Muscle layer of colon (tissue), 2 donors: ENCODE measurements around the gene CCNA1.

Experiments used
- H3K27ac ChIP-seq: one replicate; pipeline ENCODE4 v1.7.0; 2013; ENCODE audit warnings: low read depth, mild to moderate bottlenecking, low read length, moderate library complexity
- H3K27me3 ChIP-seq, 2 donors: one replicate each; pipeline ENCODE4 v1.7.0; 2013; ENCODE audit warnings: low read length in 2 of 2, mild to moderate bottlenecking in 2 of 2; ENCODE audit not compliant: insufficient read depth in 2 of 2, control insufficient read depth in 1 of 2
- H3K36me3 ChIP-seq: one replicate; pipeline ENCODE4 v1.7.0; 2013; ENCODE audit warnings: mild to moderate bottlenecking, low read length; ENCODE audit not compliant: insufficient read depth
- H3K4me1 ChIP-seq: one replicate; pipeline ENCODE4 v1.7.0; 2013; ENCODE audit warnings: mild to moderate bottlenecking, low read length; ENCODE audit not compliant: insufficient read depth
- H3K4me3 ChIP-seq, 2 donors: one replicate each; pipeline ENCODE4 v1.7.0; 2013; ENCODE audit warnings: low read length in 2 of 2, low read depth in 1 of 2, mild to moderate bottlenecking in 1 of 2, moderate library complexity in 1 of 2
- H3K9ac ChIP-seq: one replicate; pipeline ENCODE4 v1.7.0; 2013; ENCODE audit warnings: low read length
- H3K9me3 ChIP-seq: one replicate; pipeline ENCODE4 v1.7.0; 2013; ENCODE audit warnings: mild to moderate bottlenecking, low read length
- donor health status: abdominal sarcoma.
- donor health status: Adenocarcinoma of cecum.

The CCNA1 gene

DNA sequence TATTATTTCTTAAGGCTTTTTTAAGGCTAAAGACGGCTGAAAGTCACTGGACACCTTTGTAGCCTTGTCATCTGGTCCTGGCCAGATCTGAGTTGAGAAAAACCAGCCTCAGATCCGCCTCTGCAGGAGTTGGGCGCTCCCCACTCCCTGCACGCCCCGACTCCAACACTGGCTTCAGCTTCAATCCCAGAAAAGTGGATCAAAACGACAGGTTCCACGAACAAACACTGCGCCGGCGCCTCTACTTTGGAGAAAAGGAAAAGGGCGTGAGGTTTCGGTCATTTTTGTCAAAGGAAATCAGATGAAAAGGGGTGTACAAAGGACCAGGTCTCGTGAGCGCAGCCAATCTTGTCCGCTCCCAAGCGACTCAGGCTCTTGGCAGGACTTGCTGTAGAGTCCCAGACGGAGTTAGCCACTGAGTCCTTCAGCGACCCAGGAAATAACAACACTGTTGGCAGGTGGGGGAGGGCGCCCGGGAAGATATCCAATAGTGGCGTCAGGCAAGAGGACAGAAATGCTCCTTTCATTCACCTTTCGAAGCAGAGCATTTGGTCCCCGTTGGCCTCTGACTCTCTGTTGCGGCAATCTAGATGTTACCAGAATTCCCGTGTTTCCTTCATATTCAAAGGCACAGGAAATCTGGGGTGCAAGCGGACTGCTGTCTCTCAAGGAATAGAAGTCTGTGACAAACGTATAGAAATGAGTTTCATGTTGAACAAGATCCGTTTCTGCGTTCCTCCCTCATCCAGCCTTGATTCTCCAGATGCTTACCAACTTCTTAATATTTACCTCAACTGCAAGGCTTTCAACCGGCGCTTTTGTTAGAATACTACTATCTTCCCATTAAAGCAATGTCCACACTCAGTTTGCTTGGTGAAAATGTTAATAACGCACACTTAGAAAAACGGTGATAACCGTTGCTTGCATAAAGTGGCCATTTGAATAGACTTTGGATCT, 1.8 kb upstream of the CCNA1 start:
- peaks cover 21% of the 10 kb centered on the region for H3K4me1 ChIP-seq
- no peaks in the 10 kb centered on the region for H3K36me3 ChIP-seq
- H3K27me3 ChIP-seq = peaks cover 20 to 32% of the 10 kb centered on the region in 2 donors
- no peak overlapping the region for H3K27ac ChIP-seq
- H3K4me3 ChIP-seq = peak overlapping the region in 1 of 2 donors; percentile 56
- no peaks in the 10 kb centered on the region for H3K9me3 ChIP-seq
- H3K9ac ChIP-seq = no peak overlapping the region

DNA sequence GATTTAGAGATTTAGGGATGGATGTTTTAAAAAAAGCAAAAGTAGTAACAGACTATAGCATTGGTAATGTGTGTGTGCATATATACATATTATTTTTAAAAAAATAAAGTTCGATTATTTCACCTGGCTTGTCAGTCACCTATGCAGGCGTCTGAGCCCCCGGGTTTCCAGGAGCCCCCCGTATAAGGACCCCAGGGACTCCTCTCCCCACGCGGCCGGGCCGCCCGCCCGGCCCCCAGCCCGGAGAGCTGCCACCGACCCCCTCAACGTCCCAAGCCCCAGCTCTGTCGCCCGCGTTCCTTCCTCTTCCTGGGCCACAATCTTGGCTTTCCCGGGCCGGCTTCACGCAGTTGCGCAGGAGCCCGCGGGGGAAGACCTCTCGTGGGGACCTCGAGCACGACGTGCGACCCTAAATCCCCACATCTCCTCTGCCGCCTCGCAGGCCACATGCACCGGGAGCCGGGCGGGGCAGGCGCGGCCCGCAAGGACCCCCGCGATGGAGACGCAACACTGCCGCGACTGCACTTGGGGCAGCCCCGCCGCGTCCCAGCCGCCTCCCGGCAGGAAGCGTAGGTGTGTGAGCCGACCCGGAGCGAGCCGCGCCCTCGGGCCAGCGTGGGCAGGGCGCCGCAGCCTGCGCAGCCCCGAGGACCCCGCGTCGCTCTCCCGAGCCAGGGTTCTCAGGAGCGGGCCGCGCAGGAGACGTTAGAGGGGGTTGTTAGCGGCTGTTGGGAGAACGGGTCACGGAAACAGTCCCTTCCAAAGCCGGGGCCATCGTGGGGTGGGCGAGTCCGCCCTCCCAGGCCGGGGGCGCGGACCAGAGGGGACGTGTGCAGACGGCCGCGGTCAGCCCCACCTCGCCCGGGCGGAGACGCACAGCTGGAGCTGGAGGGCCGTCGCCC, 840 bp upstream of the CCNA1 start:
- peaks cover 21% of the 10 kb centered on the region for H3K4me1 ChIP-seq
- no peaks in the 10 kb centered on the region for H3K9me3 ChIP-seq
- H3K9ac ChIP-seq = no peak overlapping the region
- peak overlapping the region; percentile 56 to 59 for H3K4me3 ChIP-seq
- H3K36me3 ChIP-seq = no peaks in the 10 kb centered on the region
- no peak overlapping the region for H3K27ac ChIP-seq
- H3K27me3 ChIP-seq = peaks cover 20 to 32% of the 10 kb centered on the region in 2 donors

DNA sequence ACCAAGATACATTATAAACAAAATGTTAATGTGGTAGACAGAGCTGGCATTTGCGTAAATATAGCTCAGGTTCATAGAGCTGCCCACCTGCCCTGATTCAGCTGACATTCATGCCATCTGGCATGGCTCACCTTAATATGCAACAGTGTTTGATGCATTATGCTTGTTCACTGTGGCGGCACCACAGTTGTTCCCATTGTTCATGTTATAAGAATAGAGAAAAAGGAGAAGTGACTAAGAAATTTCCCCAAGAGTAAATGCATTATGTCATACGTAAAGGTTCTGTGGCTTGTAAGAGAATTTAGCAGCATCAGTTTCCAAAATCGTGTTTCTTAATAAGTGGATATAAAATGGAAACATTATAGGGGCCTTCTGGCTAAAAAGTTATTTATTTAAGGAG, 4.5 kb downstream of the CCNA1 start:
- Histone ChIP-seq H3K27ac (no peak overlapping the region), H3K27me3 (peaks cover 0 to 7% of the 10 kb centered on the region in 2 donors), H3K9me3 (no peaks in the 10 kb centered on the region), H3K9ac (no peak overlapping the region), H3K4me3 (no peak overlapping the region), H3K4me1 (peaks cover 7% of the 10 kb centered on the region), H3K36me3 (no peaks in the 10 kb centered on the region)

DNA sequence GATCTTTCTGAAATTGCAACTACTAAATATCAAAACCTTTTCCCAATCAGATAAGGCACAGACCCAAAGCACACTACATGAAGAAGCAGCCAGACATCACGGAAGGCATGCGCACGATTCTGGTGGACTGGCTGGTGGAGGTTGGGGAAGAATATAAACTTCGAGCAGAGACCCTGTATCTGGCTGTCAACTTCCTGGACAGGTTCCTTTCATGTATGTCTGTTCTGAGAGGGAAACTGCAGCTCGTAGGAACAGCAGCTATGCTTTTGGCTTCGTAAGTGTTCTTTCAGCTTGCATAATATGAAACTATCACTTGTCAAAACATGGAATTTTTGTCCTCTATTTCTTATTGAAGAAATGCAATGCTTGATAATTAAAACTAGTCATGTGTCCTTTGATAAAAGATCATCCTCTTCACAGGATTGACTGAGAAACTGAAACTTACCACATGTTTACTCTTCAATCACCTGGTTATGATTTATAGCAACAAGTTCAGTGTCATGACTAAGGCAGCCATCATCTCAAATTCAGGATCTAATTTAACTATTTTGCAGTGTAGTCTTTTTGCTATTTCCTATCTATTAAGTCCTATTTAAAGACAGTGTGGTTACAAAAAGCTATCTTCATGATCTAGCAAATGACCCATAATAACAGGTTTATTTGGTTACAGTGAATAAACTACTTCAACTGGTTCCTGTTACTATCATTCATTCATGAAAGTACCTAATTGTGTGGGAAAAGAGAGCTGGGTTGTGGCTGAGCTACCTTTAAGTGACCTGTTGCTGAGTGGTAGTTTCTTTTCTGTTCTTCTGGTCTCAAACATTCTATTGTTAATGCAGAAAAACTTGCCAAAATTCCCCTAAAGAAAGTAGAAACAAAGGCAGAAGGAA, 6.5 kb downstream of the CCNA1 start:
- Histone ChIP-seq H3K4me3 (no peak overlapping the region), H3K27ac (no peak overlapping the region), H3K9me3 (no peaks in the 10 kb centered on the region), H3K4me1 (no peaks in the 10 kb centered on the region), H3K36me3 (no peaks in the 10 kb centered on the region), H3K27me3 (no peaks in the 10 kb centered on the region), H3K9ac (no peak overlapping the region)

DNA sequence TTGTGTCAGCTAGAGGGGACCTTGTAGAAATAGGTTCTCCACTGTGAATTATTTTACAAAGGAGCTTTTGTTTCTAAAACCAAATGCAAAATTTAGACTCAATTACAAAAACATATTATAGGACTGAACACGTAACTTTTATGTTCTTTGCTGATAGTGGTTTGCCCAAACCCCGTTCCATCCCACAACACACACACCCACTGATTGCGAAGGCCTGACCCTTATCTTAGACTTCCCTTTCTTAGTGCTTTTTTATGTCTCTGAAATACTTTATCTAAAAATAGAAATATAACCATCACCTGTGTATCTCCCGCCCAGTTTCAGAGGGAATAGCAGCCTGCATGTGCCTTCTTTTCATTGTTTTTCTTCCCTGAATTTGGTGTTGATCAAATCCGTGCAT, 13.0 kb downstream of the CCNA1 start:
- no peak overlapping the region for H3K27ac ChIP-seq
- H3K27me3 ChIP-seq = no peaks in the 10 kb centered on the region
- H3K36me3 ChIP-seq = no peaks in the 10 kb centered on the region
- H3K9ac ChIP-seq = no peak overlapping the region
- no peaks in the 10 kb centered on the region for H3K4me1 ChIP-seq
- no peaks in the 10 kb centered on the region for H3K9me3 ChIP-seq
- no peak overlapping the region for H3K4me3 ChIP-seq

DNA sequence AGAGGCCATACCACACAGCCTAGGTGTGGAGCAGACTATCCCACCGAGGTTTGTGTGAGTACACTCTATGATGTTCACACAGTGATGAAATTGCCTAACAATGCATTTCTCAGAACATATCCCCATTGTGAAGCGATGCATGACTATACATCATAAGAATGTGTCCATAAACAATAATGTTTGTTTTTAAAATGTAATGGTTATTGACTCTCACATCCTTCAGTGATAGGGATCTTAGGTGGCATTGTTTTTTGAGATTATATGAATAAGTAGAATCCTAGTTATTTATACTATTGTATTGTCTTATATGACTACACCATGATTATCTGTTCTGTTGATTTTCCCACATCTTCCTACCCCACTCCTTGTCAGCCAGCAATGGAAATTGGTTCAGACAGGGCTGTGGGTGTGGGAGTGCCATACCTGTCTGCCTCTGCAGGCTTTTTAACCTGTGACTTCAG, 13.6 kb downstream of the CCNA1 start:
- no peaks in the 10 kb centered on the region for H3K27me3 ChIP-seq
- no peak overlapping the region for H3K27ac ChIP-seq
- no peak overlapping the region for H3K4me3 ChIP-seq
- no peaks in the 10 kb centered on the region for H3K9me3 ChIP-seq
- no peaks in the 10 kb centered on the region for H3K4me1 ChIP-seq
- no peak overlapping the region for H3K9ac ChIP-seq
- no peaks in the 10 kb centered on the region for H3K36me3 ChIP-seq

DNA sequence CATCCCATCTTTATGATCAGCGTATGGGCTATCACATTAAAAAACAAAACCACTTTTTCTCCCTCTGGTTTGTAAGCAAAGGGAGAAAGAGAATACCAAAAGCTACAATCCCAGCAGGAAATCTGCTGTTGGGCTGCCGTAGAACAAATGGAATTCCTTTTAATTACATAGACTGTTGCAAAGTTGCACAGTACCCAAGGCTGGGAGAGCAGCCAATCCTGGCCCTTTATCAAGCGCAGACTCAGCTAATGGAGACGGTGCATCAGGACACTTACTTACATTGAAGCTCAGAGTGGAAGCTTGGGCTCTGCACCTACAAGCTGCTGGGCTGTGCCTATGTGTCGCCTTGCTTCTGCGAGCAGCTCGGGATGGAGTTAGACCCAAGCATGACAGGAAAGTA, 15.2 kb downstream of the CCNA1 start:
- Histone ChIP-seq H3K9ac (no peak overlapping the region), H3K27me3 (no peaks in the 10 kb centered on the region), H3K4me1 (no peaks in the 10 kb centered on the region), H3K9me3 (no peaks in the 10 kb centered on the region), H3K27ac (no peak overlapping the region), H3K36me3 (no peaks in the 10 kb centered on the region), H3K4me3 (no peak overlapping the region)

DNA sequence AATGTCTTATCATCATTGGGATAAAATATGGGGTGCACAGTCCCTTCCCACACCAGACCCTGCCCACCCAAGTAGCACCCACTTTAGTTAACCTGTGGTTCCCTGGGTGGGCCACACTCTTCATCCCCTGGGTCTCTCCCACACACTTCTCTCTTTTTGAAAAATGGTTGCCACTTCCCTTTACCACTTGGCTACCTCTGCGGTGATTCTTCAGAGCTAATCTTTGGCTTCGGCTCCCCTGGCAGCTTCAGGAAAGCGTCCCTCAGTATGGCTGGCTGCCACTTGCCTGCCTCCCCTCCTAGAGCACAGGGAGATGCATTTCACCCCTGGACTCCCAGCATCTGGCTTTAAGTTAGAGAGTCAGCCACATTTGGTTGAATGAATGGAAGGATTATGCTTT, 18.2 kb downstream of the CCNA1 start:
- Histone ChIP-seq H3K27me3 (no peaks in the 10 kb centered on the region), H3K4me3 (no peak overlapping the region), H3K9me3 (no peaks in the 10 kb centered on the region), H3K9ac (no peak overlapping the region), H3K4me1 (no peaks in the 10 kb centered on the region), H3K36me3 (no peaks in the 10 kb centered on the region), H3K27ac (no peak overlapping the region)

DNA sequence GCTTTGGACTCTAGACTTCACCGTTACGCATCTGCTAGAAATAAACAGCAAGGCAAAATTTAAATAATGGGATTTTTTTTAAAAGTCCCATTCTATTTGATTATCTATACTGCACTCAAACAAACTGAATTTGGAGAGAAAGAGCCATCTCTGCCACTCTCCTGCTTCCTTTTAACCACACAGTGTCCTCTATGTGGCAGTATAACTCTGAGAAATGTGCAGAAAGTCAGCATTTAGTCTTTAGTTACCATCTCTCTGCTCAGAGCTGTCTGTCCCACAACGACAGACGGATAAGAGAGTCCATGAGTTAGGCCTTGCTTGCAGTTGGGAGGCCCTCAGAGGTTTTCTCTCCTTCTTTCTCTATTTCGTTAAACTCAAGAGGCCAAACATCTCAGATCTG, 21.2 kb downstream of the CCNA1 start:
- no peak overlapping the region for H3K4me3 ChIP-seq

DNA sequence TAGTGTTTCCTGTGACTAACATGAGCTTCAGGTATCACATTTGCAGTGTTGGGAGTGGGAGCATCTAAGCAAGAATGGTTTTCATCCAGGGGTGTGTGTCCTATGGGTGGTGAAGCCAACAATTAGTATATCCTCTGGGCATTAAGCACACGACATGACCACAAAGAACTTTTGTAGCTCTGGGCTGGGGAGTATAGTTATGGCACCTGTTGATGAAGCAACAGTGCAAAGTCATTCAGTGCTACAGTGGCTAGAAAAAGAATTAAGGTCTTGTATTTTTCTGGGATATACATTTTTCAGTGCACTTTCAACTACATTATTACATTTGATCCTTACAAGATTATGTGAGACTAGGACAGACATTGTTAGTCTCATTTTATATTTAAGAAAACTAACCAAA, 21.8 kb downstream of the CCNA1 start:
- H3K9me3 ChIP-seq = no peaks in the 10 kb centered on the region
- H3K36me3 ChIP-seq = no peaks in the 10 kb centered on the region
- H3K9ac ChIP-seq = no peak overlapping the region
- no peak overlapping the region for H3K27ac ChIP-seq
- no peak overlapping the region for H3K4me3 ChIP-seq
- H3K4me1 ChIP-seq = no peaks in the 10 kb centered on the region
- no peaks in the 10 kb centered on the region for H3K27me3 ChIP-seq

More for the DNA sequence above, 21.2 kb downstream of the CCNA1 start:
- Histone ChIP-seq H3K4me1 (no peaks in the 10 kb centered on the region), H3K36me3 (no peaks in the 10 kb centered on the region), H3K27me3 (no peaks in the 10 kb centered on the region), H3K9me3 (no peaks in the 10 kb centered on the region), H3K9ac (no peak overlapping the region), H3K27ac (no peak overlapping the region)

DNA sequence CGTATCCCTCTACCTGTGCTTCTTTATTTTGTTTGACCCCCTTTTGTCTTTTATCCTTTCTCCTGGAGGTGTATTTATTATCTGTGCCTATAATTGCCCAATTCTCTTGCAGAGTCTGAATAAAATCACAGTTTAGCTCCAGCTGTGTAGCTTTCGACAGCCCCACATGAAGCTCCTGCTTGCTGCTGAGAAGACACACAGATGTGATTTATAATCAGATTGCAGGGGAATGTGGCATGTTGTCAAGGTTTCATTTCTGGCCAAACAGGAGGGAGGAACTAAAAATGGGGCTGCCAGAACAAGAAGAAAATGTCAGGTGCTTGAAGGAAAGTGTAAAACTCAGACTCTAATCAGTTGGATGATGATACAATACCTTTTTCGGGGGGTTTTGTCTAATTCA, 22.7 kb downstream of the CCNA1 start:
- no peak overlapping the region for H3K4me3 ChIP-seq
- no peak overlapping the region for H3K27ac ChIP-seq
- H3K27me3 ChIP-seq = no peaks in the 10 kb centered on the region
- no peaks in the 10 kb centered on the region for H3K4me1 ChIP-seq
- no peaks in the 10 kb centered on the region for H3K36me3 ChIP-seq
- no peak overlapping the region for H3K9ac ChIP-seq
- H3K9me3 ChIP-seq = no peaks in the 10 kb centered on the region
